Effector memory CD8-positive, alpha-beta T cell (primary cell): ENCODE data around the gene SREBF1.

Experiments
- ATAC-seq: fragments of 150-1000 bp; cut with Tn5 transposase; replicated peaks from 2 replicates; pipeline ENCODE4 v1.10.0; 2021; ENCODE audit warnings: mild to moderate bottlenecking, moderate library complexity
- DNase-seq, 3 experiments: peaks; one replicate each; pipeline ENCODE4 v3.0.0; 2021
- H3K27ac Mint-ChIP-seq, 2 donors: one replicate each; pipeline ENCODE4 v1.8.0; 2022; ENCODE audit warnings: mild to moderate bottlenecking in 2 of 2, mixed read lengths in 2 of 2, moderate library complexity in 2 of 2
- H3K27me3 Mint-ChIP-seq, 2 donors: one replicate each; pipeline ENCODE4 v1.8.0; 2022; ENCODE audit warnings: mixed read lengths in 2 of 2
- H3K36me3 Mint-ChIP-seq: one replicate; pipeline ENCODE4 v1.8.0; 2022; ENCODE audit warnings: mild to moderate bottlenecking, moderate library complexity, mixed read lengths; ENCODE audit not compliant: insufficient read depth
- H3K4me1 Mint-ChIP-seq, 2 donors: one replicate each; pipeline ENCODE4 v1.8.0; 2022; ENCODE audit warnings: low read depth in 2 of 2, mixed read lengths in 2 of 2
- H3K4me3 Mint-ChIP-seq, 2 donors: one replicate each; pipeline ENCODE4 v1.8.0; 2022; ENCODE audit warnings: mild to moderate bottlenecking in 2 of 2, mixed read lengths in 2 of 2, moderate library complexity in 2 of 2
- H3K9me3 Mint-ChIP-seq, 2 donors: one replicate each; pipeline ENCODE4 v1.8.0; 2022; ENCODE audit warnings: mixed read lengths in 2 of 2

SREBF1 gene

GRCh38 chr17:17792551-17793377 lies 44.0 kb downstream of the SREBF1 start:
- DNase-seq = peak; percentile 65 to 68 (median 68)
- H3K27me3 Mint-ChIP-seq = no peaks in the 10 kb centered on the region
- peaks cover 9% of the 10 kb centered on the region for H3K36me3 Mint-ChIP-seq
- peak overlapping the region; percentile 67 to 77 for H3K4me3 Mint-ChIP-seq
- H3K4me1 Mint-ChIP-seq = peaks cover 24 to 27% of the 10 kb centered on the region in 2 donors
- ATAC-seq = peak; percentile 92
- no peaks in the 10 kb centered on the region for H3K9me3 Mint-ChIP-seq
- H3K27ac Mint-ChIP-seq = peak overlapping the region; percentile 88 to 95

GRCh38 chr17:17792037-17792550 lies 44.7 kb downstream of the SREBF1 start:
- H3K9me3 Mint-ChIP-seq = no peaks in the 10 kb centered on the region
- DNase-seq (no peak), ATAC-seq (no peak)
- H3K4me1 Mint-ChIP-seq = peaks cover 24 to 27% of the 10 kb centered on the region in 2 donors
- H3K27ac Mint-ChIP-seq = peak overlapping the region; percentile 88 to 95
- peak overlapping the region; percentile 67 to 77 for H3K4me3 Mint-ChIP-seq
- H3K27me3 Mint-ChIP-seq = no peaks in the 10 kb centered on the region
- peaks cover 9% of the 10 kb centered on the region for H3K36me3 Mint-ChIP-seq

- H3K27ac Mint-ChIP-seq = peak overlapping the region; percentile 88 to 95
- no peak overlapping the region for H3K4me3 Mint-ChIP-seq
- H3K36me3 Mint-ChIP-seq = peaks cover 13% of the 10 kb centered on the region
These were observed 45.9 kb downstream of the SREBF1 start for GRCh38 chr17:17790637-17791464.

DNA sequence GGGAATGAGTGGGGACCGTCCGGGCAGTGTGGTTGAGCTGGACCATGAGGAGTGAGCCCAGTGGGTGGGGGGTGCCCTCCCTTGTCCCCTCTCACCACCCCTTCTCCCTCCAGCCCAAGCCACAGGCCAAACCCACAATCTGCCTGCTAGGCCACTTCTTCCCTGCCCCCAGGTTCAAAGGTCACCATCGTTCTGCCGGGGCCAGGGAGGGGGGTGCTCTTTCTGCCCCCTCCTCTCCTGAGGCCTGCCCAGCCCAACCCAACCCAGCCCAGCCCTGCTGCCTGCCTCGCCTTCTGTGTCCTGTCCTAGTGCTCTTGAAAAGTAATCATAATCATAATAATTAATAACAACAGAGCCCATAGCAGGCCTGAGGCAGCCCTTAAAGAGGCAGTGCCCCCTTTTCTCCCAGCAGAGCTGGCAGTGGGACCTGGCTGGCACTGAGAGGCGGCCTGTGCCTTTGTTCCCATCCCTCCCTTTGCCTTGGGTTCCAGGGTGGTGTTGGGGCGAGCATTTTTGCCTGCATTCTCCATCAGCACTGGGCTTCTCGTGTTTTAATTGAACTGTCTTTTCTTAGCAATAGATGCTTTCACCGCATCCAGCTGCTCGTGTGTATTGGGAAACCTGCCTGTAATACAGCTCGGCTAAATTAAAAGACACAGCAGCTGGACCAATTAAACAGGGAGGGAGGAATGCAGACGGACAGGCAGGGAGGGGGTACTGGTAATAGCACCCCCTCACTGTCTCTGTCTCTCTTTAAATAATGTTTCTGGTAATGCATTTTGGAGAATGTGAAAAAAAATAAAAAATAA lies 46.8 kb downstream of the SREBF1 start:
- ATAC-seq = no peak
- H3K27me3 Mint-ChIP-seq = no peaks in the 10 kb centered on the region
- H3K27ac Mint-ChIP-seq = peak overlapping the region in 1 of 2 donors; percentile 88
- no peak for DNase-seq
- no peaks in the 10 kb centered on the region for H3K9me3 Mint-ChIP-seq
- peaks cover 27 to 28% of the 10 kb centered on the region in 2 donors for H3K4me1 Mint-ChIP-seq
- H3K4me3 Mint-ChIP-seq = no peak overlapping the region
- H3K36me3 Mint-ChIP-seq = peaks cover 16% of the 10 kb centered on the region

More at GRCh38 chr17:17790637-17791464, 45.9 kb downstream of the SREBF1 start:
- Mint-ChIP-seq H3K4me1 (peaks cover 24 to 27% of the 10 kb centered on the region in 2 donors), H3K9me3 (no peaks in the 10 kb centered on the region), H3K27me3 (no peaks in the 10 kb centered on the region)
- no peak for DNase-seq
- no peak for ATAC-seq

DNA sequence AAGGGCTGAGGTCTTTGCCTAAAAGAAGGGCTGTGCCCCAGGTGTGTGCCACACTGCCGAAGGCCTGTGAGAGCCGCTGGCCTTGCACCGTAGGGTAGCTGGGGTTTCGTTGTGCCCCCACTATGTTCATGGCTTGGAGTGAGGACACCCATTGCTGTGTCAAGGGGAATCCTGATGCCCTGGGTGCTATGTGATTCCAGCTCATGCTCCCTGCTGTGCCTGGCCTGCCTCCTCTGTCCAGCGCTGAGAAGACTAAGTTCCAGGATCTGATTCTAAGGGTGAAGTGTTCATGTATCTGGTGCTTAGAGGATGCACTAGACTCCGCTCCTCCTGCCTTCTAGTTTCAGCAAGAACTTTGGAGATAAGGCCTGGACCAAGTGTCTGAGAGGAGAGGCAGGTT lies 47.4 kb downstream of the SREBF1 start:
- Mint-ChIP-seq H3K4me3 (no peak overlapping the region), H3K27me3 (no peaks in the 10 kb centered on the region), H3K27ac (peak overlapping the region; percentile 62 to 88), H3K36me3 (peaks cover 14% of the 10 kb centered on the region), H3K9me3 (no peaks in the 10 kb centered on the region), H3K4me1 (peaks cover 31 to 32% of the 10 kb centered on the region in 2 donors)
- ATAC-seq (no peak), DNase-seq (no peak)

GRCh38 chr17:17788967-17789366 lies 47.8 kb downstream of the SREBF1 start:
- no peak overlapping the region for H3K4me3 Mint-ChIP-seq
- no peaks in the 10 kb centered on the region for H3K27me3 Mint-ChIP-seq
- DNase-seq (no peak), ATAC-seq (no peak)
- no peaks in the 10 kb centered on the region for H3K9me3 Mint-ChIP-seq
- peaks cover 12% of the 10 kb centered on the region for H3K36me3 Mint-ChIP-seq
- peaks cover 29 to 31% of the 10 kb centered on the region in 2 donors for H3K4me1 Mint-ChIP-seq
- peak overlapping the region; percentile 62 to 88 for H3K27ac Mint-ChIP-seq

- Mint-ChIP-seq H3K27ac (peak overlapping the region in 1 of 2 donors; percentile 75), H3K36me3 (peaks cover 10% of the 10 kb centered on the region), H3K9me3 (no peaks in the 10 kb centered on the region), H3K27me3 (no peaks in the 10 kb centered on the region), H3K4me1 (peaks cover 19 to 21% of the 10 kb centered on the region in 2 donors), H3K4me3 (no peak overlapping the region)
- no peak for ATAC-seq
- DNase-seq = no peak
These were observed 49.2 kb downstream of the SREBF1 start for GRCh38 chr17:17787568-17787967.

GRCh38 chr17:17786998-17787397 lies 49.8 kb downstream of the SREBF1 start:
- H3K27me3 Mint-ChIP-seq = no peaks in the 10 kb centered on the region
- peaks cover 16 to 18% of the 10 kb centered on the region in 2 donors for H3K4me1 Mint-ChIP-seq
- ATAC-seq (no peak), DNase-seq (no peak)
- H3K9me3 Mint-ChIP-seq = no peaks in the 10 kb centered on the region
- H3K4me3 Mint-ChIP-seq = no peak overlapping the region
- peak overlapping the region in 1 of 2 donors; percentile 75 for H3K27ac Mint-ChIP-seq
- H3K36me3 Mint-ChIP-seq = peaks cover 10% of the 10 kb centered on the region

- Mint-ChIP-seq H3K4me3 (peak overlapping the region; percentile 26 to 67), H3K9me3 (no peaks in the 10 kb centered on the region), H3K27ac (no peak overlapping the region), H3K27me3 (peaks cover 6 to 11% of the 10 kb centered on the region in 2 donors), H3K36me3 (peaks cover 10% of the 10 kb centered on the region), H3K4me1 (peaks cover 14 to 16% of the 10 kb centered on the region in 2 donors)
- ATAC-seq (no peak), DNase-seq (no peak)
These were observed 51.4 kb downstream of the SREBF1 start for GRCh38 chr17:17785407-17785806.

DNA sequence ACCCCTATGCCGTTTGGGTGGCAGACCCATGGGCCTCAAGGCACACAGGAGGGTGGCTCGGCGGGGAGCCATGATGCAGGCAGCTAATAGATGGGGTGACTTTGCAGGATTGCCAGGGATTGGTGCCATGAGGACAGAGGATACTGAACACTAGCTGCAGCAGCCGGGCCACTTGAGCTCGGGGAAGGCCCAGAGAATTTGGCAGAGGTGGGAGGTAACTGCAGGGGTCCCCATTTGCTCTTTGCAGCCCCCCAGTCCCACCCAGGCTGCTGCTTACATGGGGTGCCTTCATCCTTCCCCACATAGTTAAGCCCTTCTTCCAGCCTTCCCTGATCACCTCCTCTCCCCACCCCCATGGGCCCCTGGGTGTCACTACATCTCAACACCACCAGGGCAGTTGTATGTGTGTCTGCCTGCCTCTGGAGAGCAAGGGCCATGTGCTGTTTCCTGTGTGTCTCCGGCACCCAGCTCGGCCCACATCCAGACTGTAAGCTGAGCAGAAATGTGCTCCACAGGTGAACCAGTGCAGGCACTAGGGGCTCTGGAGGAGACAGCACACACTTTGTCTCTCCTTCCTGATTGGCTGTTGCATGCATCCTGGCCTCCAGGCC lies 52.0 kb downstream of the SREBF1 start:
- H3K27ac Mint-ChIP-seq = peak overlapping the region in 1 of 2 donors; percentile 91
- peaks cover 6 to 11% of the 10 kb centered on the region in 2 donors for H3K27me3 Mint-ChIP-seq
- ATAC-seq (no peak), DNase-seq (no peak)
- H3K36me3 Mint-ChIP-seq = peaks cover 10% of the 10 kb centered on the region
- H3K4me1 Mint-ChIP-seq = peaks cover 14 to 16% of the 10 kb centered on the region in 2 donors
- H3K4me3 Mint-ChIP-seq = peak overlapping the region; percentile 26 to 67
- H3K9me3 Mint-ChIP-seq = no peaks in the 10 kb centered on the region

GRCh38 chr17:17783825-17784656 lies 52.7 kb downstream of the SREBF1 start:
- Mint-ChIP-seq H3K36me3 (peaks cover 10% of the 10 kb centered on the region), H3K9me3 (no peaks in the 10 kb centered on the region), H3K4me3 (peak overlapping the region; percentile 83 to 86), H3K4me1 (peaks cover 13 to 14% of the 10 kb centered on the region in 2 donors), H3K27me3 (peaks cover 6 to 11% of the 10 kb centered on the region in 2 donors), H3K27ac (peak overlapping the region; percentile 36 to 91)
- ATAC-seq (no peak), DNase-seq (no peak)
